ENCODE data around the gene GALNT16.

The GALNT16 gene

GRCh38 chr14:69328317-69328716 lies 68.4 kb downstream of the GALNT16 start:
- TF ChIP-seq CTCF (IDR thresholded peaks at IDR 0.05), result no peak

GRCh38 chr14:69328765-69329164 lies 68.8 kb downstream of the GALNT16 start:
- TF ChIP-seq CTCF (IDR thresholded peaks at IDR 0.05), result no peak

GRCh38 chr14:69331206-69331605 lies 71.2 kb downstream of the GALNT16 start:
- TF ChIP-seq CTCF (IDR thresholded peaks at IDR 0.05), result no peak

GRCh38 chr14:69332782-69333395 lies 72.9 kb downstream of the GALNT16 start:
- no peak for TF ChIP-seq CTCF (IDR thresholded peaks at IDR 0.05)

- TF ChIP-seq CTCF (IDR thresholded peaks at IDR 0.05), result no peak
Measured at GRCh38 chr14:69333791-69334337, 73.9 kb downstream of the GALNT16 start.

GRCh38 chr14:69334576-69334975 lies 74.6 kb downstream of the GALNT16 start:
- no peak for TF ChIP-seq CTCF (IDR thresholded peaks at IDR 0.05)

GRCh38 chr14:69335371-69335771 lies 75.4 kb downstream of the GALNT16 start:
- TF ChIP-seq CTCF (IDR thresholded peaks at IDR 0.05), result no peak

- TF ChIP-seq CTCF (IDR thresholded peaks at IDR 0.05), result no peak
Measured at GRCh38 chr14:69337984-69338383, 78.0 kb downstream of the GALNT16 start.
